Osteocyte (in vitro differentiated cells): ENCODE measurements around the gene GNG11. TPM values are rescaled to one million over a fixed set of nuclear protein-coding genes. Genes with fewer than 3 reads are reported as not detected.

Experiments used
- DNase-seq: peaks from one replicate; pipeline ENCODE4 v3.0.0; 2021; ENCODE audit warnings: mixed read lengths; ENCODE audit not compliant: unreplicated experiment; ENCODE audit errors: extremely low spot score
- H3K27ac Mint-ChIP-seq: one replicate; pipeline ENCODE4 v1.8.0; 2021; ENCODE audit warnings: mild to moderate bottlenecking, mixed read lengths; ENCODE audit not compliant: unreplicated experiment
- H3K27me3 Mint-ChIP-seq: one replicate; pipeline ENCODE4 v1.8.0; 2021; ENCODE audit warnings: mixed read lengths; ENCODE audit not compliant: unreplicated experiment
- H3K36me3 Mint-ChIP-seq: one replicate; pipeline ENCODE4 v1.8.0; 2021; ENCODE audit warnings: mixed read lengths; ENCODE audit not compliant: unreplicated experiment
- H3K4me1 Mint-ChIP-seq: one replicate; pipeline ENCODE4 v1.8.0; 2021; ENCODE audit warnings: mixed read lengths; ENCODE audit not compliant: unreplicated experiment
- H3K4me3 Mint-ChIP-seq: one replicate; pipeline ENCODE4 v1.8.0; 2021; ENCODE audit warnings: mild to moderate bottlenecking, moderate library complexity, mixed read lengths; ENCODE audit not compliant: unreplicated experiment
- H3K9me3 Mint-ChIP-seq: one replicate; pipeline ENCODE4 v1.8.0; 2021; ENCODE audit warnings: mixed read lengths; ENCODE audit not compliant: unreplicated experiment
- total RNA-seq: library from RNA; stranded (reverse); gene quantifications from 2 replicates; pipeline ENCODE4 v1.2.1, GENCODE V29; 2021
- TF ChIP-seq, protein P1 (sequence below): fragments of 200-600 bp; sonication (generic); IDR thresholded peaks from 2 replicates; pipeline ENCODE4 v1.5.0; 2021; ENCODE audit warnings: antibody characterized with exemption, mild to moderate bottlenecking, moderate library complexity

GNG11 gene
- total RNA-seq, 1 donor from 2014 or later: 49.7 TPM

- DNase-seq: no peak
- Mint-ChIP-seq H3K36me3 (peaks cover 6% of the 10 kb centered on the region), H3K27ac (no peak overlapping the region), H3K4me3 (no peak overlapping the region), H3K9me3 (no peaks in the 10 kb centered on the region), H3K27me3 (no peaks in the 10 kb centered on the region), H3K4me1 (peaks cover 34% of the 10 kb centered on the region)
- TF ChIP-seq, protein P1, sequence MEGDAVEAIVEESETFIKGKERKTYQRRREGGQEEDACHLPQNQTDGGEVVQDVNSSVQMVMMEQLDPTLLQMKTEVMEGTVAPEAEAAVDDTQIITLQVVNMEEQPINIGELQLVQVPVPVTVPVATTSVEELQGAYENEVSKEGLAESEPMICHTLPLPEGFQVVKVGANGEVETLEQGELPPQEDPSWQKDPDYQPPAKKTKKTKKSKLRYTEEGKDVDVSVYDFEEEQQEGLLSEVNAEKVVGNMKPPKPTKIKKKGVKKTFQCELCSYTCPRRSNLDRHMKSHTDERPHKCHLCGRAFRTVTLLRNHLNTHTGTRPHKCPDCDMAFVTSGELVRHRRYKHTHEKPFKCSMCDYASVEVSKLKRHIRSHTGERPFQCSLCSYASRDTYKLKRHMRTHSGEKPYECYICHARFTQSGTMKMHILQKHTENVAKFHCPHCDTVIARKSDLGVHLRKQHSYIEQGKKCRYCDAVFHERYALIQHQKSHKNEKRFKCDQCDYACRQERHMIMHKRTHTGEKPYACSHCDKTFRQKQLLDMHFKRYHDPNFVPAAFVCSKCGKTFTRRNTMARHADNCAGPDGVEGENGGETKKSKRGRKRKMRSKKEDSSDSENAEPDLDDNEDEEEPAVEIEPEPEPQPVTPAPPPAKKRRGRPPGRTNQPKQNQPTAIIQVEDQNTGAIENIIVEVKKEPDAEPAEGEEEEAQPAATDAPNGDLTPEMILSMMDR: no peak
Observed at GRCh38 chr7:93933156-93933555, 11.6 kb downstream of the GNG11 start.

DNA sequence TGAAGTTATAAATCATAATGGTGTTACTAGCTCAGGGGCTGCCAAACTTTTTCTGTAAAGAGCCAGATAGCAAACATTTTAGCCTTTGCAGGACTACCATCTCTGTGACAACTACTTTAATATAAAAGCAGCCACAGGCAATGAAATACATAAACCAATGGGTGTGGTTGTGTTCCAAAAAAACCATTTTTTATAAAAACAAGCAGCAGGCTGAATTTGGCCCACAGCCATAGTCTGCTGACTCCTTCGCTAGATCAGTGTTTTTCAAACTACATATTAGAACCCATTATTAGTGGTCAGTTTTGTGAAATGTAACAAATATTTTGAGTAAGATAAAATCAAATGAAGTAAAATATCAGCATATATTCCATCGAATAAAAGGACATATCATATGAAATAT lies 13.6 kb downstream of the GNG11 start:
- Mint-ChIP-seq H3K27ac (peak overlapping the region; percentile 43), H3K9me3 (no peaks in the 10 kb centered on the region), H3K4me3 (no peak overlapping the region), H3K27me3 (no peaks in the 10 kb centered on the region), H3K4me1 (peaks cover 39% of the 10 kb centered on the region), H3K36me3 (peaks cover 3% of the 10 kb centered on the region)
- TF ChIP-seq, protein P1: no peak
- DNase-seq: no peak

- no peaks in the 10 kb centered on the region for H3K9me3 Mint-ChIP-seq
Observed at GRCh38 chr7:93937818-93938217, 16.3 kb downstream of the GNG11 start.

DNA sequence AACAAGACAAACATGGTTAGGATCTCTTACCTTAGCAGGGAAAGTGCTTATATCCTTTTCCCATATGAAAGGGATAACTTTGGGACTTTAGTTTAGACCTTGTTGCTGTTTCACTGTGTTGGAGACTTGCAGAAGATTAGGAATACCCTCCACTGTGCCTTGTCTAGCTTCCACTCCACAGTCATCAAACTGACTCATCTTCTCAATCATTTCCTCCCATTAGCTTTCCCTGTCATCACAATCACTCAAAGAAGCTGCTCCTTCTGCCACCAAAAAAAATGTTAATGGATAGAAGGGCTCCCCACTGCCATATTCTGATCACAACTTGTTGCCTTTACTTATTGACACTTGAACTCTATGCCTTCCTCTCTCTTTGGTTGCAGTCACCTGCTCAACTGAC lies 16.8 kb downstream of the GNG11 start:
- H3K36me3 Mint-ChIP-seq: no peaks in the 10 kb centered on the region
- TF ChIP-seq, protein P1: no peak
- H3K27ac Mint-ChIP-seq: peak overlapping the region; percentile 19
- no peaks in the 10 kb centered on the region for H3K9me3 Mint-ChIP-seq
- no peak for DNase-seq
- no peak overlapping the region for H3K4me3 Mint-ChIP-seq
- no peaks in the 10 kb centered on the region for H3K27me3 Mint-ChIP-seq
- H3K4me1 Mint-ChIP-seq: peaks cover 41% of the 10 kb centered on the region

More at GRCh38 chr7:93937818-93938217, 16.3 kb downstream of the GNG11 start:
- H3K27ac Mint-ChIP-seq: peak overlapping the region; percentile 19
- no peaks in the 10 kb centered on the region for H3K27me3 Mint-ChIP-seq
- no peak for DNase-seq
- peaks cover 2% of the 10 kb centered on the region for H3K36me3 Mint-ChIP-seq
- TF ChIP-seq, protein P1: no peak
- peaks cover 41% of the 10 kb centered on the region for H3K4me1 Mint-ChIP-seq
- H3K4me3 Mint-ChIP-seq: no peak overlapping the region

DNA sequence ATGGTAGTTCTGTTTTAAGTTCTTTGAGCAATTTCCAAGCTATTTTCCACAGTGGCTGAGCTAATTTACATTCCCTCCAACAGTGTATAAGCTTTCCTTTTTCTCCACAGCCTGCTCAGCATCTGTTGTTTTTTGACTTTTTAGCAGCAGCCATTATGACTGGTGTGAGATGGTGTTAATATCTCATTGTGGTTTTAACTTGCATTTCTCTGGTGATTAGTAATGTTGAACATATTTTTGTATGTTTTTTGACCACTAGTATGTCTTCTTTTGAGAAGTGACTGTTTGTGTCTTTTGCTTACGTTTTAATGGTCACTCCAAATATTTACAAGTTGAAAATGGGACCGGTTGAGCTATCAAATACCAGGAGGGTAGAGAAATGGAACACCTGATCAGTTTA lies 20.4 kb downstream of the GNG11 start:
- Mint-ChIP-seq H3K4me1 (peaks cover 31% of the 10 kb centered on the region), H3K4me3 (no peak overlapping the region), H3K27ac (no peak overlapping the region), H3K27me3 (no peaks in the 10 kb centered on the region), H3K9me3 (no peaks in the 10 kb centered on the region), H3K36me3 (no peaks in the 10 kb centered on the region)
- no peak for DNase-seq
- TF ChIP-seq, protein P1: no peak
